ENCODE measurements around the gene UBXN10.

The UBXN10 gene

GRCh38 chr1:20242890-20243479, 57.1 kb downstream of the UBXN10 start:
- no peak for DNase-seq (ENCODE audit: low read depth)
- no peak overlapping the region for H3K4me3 ChIP-seq (ENCODE audit: control insufficient read depth, low read depth, low read length)
- no peak for TF ChIP-seq CTCF (IDR thresholded peaks at IDR 0.05; ENCODE audit: control insufficient read depth, insufficient read depth, low read depth, low read length, missing control alignments)
